HG03280 (cell line): Measurements from ENCODE around the gene SPEG.

Experiments
- ATAC-seq: cut with Tn5 transposase; IDR thresholded peaks from one replicate; pipeline ENCODE4 v1.9.1; 2021; ENCODE audit warnings: mild to moderate bottlenecking, moderate library complexity; ENCODE audit not compliant: unreplicated experiment

SPEG gene

DNA sequence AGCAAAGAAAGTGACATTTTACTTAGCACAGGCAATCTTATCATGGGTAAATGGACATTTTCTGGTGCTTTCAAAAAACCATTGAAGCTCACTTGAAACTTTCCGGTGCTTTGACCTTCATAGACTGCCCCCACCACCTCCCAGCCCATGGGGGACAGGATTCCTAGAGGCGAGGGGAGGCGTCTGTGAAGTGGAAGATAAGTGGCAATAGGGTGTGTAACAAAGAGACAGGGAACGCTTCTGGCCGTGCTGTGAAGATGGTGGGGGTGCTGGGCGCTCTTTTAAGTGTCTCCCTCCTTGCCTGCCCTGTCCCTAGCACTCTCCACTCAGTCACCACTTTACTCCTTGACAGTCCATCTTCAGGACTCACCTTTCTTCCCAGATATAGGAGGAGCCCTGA, 40.6 kb downstream of the SPEG start:
- ATAC-seq, result no peak

DNA sequence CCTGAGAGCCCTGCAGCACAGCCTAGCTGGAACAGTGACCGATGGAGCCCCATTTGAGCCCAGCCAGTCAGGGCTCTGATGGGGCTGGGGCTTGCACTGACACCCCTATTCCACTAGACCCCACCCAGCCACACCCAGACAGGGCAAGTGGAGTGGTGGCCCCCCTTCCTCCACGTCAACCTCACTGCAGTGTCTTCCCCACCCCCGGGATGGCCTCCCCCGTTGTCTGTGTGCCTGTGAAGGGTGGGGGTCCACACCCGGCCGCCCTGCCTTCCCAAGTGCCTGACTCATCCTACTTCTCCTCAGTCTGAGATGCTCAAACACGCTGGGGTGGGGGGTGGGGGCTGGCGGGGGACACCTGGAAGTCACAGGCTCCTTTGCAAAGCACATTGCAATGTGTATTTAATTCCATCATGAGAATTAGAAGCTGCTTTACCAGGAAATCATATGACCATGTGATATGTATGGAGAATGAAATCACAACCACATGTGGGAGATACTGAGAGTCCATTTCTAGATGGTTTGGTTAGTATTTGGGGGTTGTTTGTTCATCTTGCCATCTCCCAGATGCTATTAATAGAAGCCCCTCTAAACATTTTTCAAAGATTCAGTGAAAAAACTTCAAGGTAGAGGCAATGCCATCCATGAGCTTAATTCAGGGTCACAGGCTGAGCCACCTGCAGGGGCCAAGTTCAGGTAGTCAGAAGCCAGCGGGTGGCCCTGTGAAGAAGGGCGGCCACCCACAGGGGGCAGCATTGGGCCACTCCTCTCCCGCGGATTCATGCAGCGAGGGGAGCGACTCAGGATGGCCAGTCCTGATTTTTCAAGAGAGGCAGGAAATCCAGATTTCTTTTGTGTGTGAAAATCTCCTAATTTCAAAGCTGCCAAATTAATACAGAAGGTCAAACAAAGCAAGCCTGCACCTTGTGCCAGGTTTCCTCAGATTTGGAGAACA, 41.3 kb downstream of the SPEG start:
- ATAC-seq, result peak; percentile 74

DNA sequence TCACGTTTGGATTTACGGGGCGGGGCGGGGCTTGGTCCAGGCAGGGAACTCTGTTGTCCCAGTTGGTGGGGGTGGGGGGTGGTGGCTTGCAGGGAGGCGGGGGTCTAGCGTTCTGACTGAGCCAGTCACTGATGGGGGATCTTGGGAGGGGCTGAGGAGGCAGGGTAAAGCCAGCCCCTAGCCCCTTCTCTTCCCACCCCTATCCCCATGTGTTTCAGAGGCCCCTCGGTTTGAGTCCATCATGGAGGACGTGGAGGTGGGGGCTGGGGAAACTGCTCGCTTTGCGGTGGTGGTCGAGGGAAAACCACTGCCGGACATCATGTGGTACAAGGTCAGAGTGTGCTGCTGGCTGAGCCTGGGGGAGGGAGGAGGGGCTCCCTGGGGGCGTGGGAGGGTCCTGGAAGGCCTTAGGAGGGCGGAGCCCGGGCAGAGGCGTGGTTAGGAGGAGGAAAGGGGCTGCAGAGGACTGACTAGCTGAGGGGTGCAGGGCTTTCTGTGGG, 42.1 kb downstream of the SPEG start:
- ATAC-seq, result no peak

DNA sequence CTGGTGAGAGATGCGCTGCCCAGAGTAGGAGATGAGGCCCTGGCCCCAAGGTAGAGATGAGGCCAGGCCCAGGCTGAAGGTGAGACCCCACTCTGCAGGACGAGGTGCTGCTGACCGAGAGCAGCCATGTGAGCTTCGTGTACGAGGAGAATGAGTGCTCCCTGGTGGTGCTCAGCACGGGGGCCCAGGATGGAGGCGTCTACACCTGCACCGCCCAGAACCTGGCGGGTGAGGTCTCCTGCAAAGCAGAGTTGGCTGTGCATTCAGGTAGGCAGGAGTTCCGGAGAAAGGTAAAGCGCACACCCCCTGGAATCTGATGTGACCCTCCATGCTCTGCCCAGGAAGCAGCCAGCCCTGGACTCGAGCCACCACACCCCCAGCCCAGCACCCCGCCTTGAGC, 42.5 kb downstream of the SPEG start:
- no peak for ATAC-seq

DNA sequence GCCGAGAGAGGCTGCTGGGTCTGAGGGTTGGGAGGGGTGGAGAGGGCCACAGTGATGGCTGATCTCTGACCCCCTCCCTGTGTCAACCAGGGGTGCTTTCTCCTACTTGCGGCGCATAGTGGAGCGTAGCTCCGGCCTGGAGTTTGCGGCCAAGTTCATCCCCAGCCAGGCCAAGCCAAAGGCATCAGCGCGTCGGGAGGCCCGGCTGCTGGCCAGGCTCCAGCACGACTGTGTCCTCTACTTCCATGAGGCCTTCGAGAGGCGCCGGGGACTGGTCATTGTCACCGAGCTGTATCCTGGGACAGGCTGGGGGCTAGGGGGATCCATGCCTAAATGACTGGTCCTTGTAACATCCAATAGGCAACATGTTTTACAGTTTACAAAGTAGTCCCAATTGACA, 43.2 kb downstream of the SPEG start:
- ATAC-seq, result no peak

DNA sequence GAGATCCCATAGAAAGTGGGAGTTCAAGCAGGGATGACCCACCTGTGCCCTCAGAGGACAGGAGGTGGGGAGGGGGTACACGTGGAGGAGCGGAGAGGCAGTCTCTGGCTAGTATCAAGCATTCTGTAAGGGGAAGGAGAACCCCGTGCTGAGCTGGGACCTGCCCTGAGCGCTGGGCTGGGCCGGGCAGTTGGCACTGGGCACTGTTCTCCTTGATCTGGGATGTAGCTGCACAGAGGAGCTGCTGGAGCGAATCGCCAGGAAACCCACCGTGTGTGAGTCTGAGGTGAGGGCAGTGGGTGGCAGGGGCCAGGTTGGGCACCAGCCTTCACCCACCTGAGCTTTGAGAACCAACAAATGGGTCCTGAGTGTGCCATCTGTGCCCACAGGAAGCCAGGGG, 44.3 kb downstream of the SPEG start:
- ATAC-seq, result no peak

DNA sequence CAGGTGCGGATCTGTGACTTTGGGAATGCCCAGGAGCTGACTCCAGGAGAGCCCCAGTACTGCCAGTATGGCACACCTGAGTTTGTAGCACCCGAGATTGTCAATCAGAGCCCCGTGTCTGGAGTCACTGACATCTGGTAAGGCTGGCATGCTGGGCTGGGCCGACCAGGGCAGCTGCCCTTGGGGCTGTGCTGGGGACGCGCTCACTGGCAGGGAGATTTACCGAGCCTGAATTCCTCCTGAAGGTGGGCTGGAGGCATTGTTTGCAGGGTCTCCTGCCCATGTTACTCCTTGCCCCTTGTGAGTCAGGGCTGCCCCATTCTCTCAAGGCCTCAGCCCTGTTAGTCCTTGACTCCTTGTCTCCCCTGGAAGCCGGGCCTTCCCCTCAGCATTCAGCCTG, 45.4 kb downstream of the SPEG start:
- ATAC-seq, result no peak

DNA sequence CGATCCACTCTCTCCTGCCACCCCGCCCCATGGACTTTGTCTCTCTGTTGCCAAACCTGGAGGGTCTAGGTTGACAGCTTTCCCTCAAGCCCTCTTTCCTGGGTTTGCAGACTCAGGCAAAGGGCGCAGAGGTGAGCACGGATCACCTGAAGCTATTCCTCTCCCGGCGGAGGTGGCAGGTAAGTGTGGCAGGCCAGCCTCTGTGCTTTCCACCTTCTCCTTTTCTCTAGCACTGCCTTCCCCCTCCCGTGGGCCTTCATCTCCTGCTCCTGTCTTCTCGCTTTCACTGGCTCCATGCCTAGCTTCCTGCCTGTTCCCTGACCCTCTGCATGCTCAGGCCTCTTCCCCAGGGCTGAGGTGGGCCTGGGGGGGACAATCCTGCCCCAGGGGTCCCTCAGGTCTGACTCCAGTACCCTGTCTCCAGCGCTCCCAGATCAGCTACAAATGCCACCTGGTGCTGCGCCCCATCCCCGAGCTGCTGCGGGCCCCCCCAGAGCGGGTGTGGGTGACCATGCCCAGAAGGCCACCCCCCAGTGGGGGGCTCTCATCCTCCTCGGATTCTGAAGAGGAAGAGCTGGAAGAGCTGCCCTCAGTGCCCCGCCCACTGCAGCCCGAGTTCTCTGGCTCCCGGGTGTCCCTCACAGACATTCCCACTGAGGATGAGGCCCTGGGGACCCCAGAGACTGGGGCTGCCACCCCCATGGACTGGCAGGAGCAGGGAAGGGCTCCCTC, 48.2 kb downstream of the SPEG start:
- ATAC-seq, result no peak

DNA sequence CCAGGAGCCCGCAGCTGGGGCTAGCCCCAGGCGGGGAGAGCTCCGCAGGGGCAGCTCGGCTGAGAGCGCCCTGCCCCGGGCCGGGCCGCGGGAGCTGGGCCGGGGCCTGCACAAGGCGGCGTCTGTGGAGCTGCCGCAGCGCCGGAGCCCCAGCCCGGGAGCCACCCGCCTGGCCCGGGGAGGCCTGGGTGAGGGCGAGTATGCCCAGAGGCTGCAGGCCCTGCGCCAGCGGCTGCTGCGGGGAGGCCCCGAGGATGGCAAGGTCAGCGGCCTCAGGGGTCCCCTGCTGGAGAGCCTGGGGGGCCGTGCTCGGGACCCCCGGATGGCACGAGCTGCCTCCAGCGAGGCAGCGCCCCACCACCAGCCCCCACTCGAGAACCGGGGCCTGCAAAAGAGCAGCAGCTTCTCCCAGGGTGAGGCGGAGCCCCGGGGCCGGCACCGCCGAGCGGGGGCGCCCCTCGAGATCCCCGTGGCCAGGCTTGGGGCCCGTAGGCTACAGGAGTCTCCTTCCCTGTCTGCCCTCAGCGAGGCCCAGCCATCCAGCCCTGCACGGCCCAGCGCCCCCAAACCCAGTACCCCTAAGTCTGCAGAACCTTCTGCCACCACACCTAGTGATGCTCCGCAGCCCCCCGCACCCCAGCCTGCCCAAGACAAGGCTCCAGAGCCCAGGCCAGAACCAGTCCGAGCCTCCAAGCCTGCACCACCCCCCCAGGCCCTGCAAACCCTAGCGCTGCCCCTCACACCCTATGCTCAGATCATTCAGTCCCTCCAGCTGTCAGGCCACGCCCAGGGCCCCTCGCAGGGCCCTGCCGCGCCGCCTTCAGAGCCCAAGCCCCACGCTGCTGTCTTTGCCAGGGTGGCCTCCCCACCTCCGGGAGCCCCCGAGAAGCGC, 49.1 kb downstream of the SPEG start:
- ATAC-seq, result no peak

DNA sequence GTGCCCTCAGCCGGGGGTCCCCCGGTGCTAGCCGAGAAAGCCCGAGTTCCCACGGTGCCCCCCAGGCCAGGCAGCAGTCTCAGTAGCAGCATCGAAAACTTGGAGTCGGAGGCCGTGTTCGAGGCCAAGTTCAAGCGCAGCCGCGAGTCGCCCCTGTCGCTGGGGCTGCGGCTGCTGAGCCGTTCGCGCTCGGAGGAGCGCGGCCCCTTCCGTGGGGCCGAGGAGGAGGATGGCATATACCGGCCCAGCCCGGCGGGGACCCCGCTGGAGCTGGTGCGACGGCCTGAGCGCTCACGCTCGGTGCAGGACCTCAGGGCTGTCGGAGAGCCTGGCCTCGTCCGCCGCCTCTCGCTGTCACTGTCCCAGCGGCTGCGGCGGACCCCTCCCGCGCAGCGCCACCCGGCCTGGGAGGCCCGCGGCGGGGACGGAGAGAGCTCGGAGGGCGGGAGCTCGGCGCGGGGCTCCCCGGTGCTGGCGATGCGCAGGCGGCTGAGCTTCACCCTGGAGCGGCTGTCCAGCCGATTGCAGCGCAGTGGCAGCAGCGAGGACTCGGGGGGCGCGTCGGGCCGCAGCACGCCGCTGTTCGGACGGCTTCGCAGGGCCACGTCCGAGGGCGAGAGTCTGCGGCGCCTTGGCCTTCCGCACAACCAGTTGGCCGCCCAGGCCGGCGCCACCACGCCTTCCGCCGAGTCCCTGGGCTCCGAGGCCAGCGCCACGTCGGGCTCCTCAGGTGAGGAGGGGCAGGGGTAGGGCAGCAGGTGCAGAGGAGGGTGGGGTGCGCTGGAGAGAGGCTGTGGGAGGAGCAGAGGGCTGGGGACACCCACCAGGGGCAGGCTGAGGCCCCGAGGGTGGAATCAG, 49.9 kb downstream of the SPEG start:
- no peak for ATAC-seq

DNA sequence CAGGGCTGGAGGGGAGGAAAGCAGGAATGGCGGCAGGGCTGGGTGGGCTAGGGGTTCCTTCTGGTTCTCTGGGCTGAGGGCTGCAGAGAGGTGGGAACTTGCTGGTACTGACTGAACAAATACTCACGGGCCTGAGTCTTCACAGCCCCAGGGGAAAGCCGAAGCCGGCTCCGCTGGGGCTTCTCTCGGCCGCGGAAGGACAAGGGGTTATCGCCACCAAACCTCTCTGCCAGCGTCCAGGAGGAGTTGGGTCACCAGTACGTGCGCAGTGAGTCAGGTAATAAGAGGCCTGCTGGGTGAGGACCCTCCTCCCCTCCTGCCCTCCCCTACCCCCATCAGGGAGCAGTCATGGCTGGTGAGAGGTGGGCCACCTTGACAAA, 50.5 kb downstream of the SPEG start:
- ATAC-seq, result no peak

DNA sequence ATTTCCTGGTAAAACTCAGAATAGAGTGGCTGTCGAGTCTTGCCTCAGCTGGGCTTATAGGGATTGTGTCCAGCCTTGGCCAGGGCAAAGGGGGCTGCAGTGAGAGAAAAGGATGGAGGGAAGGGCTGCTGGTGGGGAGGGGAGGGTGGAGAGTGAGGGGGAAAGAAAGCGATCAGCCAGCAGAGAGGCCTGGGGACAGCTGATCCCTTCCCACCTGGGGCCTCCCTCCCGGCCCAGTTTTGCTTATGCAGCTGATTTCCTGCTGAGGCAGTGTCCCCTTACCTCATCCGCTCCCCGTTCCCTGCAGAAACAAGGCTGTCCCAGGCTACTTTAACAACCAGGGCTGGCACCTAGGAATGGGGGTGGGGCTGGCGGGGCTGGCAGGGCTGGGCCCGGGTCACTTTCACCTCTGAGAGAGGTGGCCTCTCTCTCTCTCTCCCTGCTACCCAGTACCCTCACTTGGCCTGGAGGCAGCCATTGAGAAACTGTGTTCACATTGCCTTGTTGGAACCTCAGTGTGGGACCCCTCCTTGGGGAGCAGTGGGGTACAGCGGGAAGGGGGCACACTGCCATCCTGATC, 51.8 kb downstream of the SPEG start:
- no peak for ATAC-seq

DNA sequence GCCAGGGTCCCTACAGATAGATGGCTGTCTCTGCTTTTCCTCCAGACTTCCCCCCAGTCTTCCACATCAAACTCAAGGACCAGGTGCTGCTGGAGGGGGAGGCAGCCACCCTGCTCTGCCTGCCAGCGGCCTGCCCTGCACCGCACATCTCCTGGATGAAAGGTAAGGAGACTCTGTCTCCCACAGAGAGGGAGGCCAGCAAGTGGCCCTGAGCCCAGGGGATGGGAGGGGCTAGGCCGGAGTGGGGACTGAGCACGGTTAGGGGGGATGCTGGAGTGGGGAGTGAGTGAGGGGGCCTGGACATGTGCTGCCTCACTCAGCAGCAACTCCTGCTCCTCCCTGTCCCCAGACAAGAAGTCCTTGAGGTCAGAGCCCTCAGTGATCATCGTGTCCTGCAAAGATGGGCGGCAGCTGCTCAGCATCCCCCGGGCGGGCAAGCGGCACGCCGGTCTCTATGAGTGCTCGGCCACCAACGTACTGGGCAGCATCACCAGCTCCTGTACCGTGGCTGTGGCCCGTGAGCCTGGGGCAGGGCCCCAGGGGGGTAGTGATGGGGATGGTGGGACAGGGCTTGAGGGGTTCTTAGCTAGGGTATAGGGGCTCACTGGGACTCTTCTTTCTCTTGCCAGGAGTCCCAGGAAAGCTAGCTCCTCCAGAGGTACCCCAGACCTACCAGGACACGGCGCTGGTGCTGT, 53.7 kb downstream of the SPEG start:
- no peak for ATAC-seq

DNA sequence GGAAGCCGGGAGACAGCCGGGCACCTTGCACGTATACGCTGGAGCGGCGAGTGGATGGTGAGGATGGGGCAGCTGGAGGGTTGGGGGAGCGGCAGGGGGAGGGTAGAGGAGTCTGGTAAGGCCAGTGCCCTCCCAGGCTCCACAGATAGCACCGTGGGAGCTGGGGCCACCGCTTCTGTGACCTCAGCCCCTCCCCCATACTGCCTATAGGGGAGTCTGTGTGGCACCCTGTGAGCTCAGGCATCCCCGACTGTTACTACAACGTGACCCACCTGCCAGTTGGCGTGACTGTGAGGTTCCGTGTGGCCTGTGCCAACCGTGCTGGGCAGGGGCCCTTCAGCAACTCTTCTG, 54.2 kb downstream of the SPEG start:
- no peak for ATAC-seq

DNA sequence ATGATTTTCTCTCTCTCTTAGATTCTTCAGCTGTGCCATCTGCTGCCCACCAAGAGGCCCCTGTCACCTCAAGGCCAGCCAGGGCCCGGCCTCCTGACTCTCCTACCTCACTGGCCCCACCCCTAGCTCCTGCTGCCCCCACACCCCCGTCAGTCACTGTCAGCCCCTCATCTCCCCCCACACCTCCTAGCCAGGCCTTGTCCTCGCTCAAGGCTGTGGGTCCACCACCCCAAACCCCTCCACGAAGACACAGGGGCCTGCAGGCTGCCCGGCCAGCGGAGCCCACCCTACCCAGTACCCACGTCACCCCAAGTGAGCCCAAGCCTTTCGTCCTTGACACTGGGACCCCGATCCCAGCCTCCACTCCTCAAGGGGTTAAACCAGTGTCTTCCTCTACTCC, 54.7 kb downstream of the SPEG start:
- ATAC-seq, result no peak

DNA sequence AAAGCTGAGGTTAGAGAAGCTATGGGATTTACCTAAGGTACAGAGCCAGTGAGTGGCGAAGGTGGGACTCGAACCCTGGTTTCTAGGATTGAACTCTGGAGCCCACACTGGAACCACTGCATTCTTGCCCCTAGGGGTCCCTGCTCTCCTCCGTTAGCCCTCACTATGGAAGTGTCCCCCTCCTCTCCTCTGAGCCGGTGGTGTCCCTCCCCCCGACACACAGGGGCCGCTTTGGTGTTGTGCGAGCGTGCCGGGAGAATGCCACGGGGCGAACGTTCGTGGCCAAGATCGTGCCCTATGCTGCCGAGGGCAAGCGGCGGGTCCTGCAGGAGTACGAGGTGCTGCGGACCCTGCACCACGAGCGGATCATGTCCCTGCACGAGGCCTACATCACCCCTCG, 55.5 kb downstream of the SPEG start:
- no peak for ATAC-seq

DNA sequence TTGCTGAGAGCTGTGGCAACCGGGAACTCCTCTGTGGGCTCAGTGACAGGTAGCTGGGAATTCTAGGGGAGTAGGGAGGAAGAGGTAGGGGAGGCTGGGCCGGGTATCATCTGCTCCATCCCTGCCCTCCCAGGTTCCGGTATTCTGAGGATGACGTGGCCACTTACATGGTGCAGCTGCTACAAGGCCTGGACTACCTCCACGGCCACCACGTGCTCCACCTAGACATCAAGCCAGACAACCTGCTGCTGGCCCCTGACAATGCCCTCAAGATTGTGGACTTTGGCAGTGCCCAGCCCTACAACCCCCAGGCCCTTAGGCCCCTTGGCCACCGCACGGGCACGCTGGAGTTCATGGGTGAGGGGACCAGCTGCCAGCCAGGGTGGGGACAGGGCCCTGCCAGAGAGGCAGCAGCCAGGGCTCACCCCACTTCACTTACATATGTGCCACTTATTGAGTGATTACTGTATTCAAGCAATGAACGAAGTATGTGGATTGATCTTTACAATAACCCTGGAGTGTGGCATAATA, 56.0 kb downstream of the SPEG start:
- no peak for ATAC-seq

DNA sequence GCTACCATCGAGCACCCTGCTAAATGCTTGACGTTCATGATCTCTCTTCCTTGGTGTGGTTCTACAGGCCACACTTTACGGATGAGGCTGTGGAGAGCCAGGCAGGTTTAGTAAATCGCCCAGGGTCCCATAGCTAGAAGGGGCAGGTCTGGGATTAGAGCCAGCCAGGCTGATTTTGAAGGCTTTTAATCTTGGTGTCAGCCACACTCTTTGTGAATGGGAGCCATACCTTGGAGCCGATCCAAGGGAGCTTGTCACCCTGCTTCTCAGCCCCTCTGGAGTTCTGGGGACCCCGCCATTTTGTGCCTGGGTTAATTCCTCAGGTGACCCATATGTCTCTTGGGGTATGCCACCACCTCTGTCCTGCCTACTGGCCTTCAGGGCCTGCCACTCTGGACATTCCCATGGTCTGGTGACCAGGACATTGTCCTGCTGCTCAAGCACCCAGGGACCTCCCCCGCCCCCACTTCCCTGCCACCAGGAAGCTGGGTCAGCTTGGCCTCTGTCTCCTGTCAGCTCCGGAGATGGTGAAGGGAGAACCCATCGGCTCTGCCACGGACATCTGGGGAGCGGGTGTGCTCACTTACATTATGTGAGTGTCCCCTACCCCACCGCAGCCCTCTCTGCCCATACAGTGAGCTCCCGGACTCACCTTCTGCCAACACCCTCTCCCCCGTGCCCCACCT, 56.8 kb downstream of the SPEG start:
- no peak for ATAC-seq
